ENCODE measurements around the gene TFEB. TPM values are rescaled to one million over a fixed set of nuclear protein-coding genes. Genes with fewer than 3 reads are reported as not detected.

TFEB gene
- total and polyA plus RNA-seq, 2 of the 8 experiments (the other 6 are each of a cell fraction or from before 2014, with no cell fraction given), result 2.3 to 6.7 TPM

DNA sequence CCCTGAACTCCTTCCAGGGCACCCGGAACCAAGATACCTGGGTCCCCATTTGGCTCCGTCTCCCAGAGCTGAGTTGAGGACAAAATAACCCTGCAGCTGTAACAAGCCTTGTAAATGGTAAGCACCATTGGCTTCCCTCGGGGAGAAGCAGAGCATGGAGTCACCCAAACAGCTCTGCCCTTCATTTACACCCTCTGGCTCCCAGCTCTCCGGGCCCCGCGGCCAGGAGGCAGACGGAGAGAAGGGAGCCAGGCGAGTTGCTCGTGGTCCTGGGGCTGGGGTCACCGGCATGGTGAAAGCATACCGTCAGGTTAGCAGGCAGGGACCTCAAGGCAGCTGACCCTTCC, 2.1 kb downstream of the TFEB start:
- H3K9ac ChIP-seq (replicated peaks in 1 of 4; ENCODE audit: extremely low read depth in 1 of 4, low read depth in 3 of 4, low read length in 3 of 4), result no peak overlapping the region
- no peaks in the 10 kb centered on the region for H3K79me2 ChIP-seq (ENCODE audit: control insufficient read depth in 1 of 2, insufficient read depth in 2 of 2, low read length in 2 of 2)
- no peak overlapping the region for H4K91ac ChIP-seq (replicated peaks; ENCODE audit: insufficient read length, low read length)
- no peak overlapping the region for H2AK5ac ChIP-seq (ENCODE audit: low read depth, low read length)
- H3K27me3 ChIP-seq (replicated peaks in 1 of 4; ENCODE audit: control insufficient read depth in 3 of 4, extremely low read depth in 1 of 4, insufficient read depth in 3 of 4, low read length in 3 of 4), result peaks cover 0 to 8% (median 5%) of the 10 kb centered on the region in 4 experiments; a peak in 3 of 7 replicates
- H4K20me1 ChIP-seq (replicated peaks in 1 of 2; ENCODE audit: control insufficient read depth in 1 of 2, insufficient read depth in 2 of 2, low read length in 2 of 2), result peaks cover 0 to 2% of the 10 kb centered on the region in 2 experiments
- H3K23ac ChIP-seq (ENCODE audit: insufficient read length), result no peak overlapping the region
- no peak overlapping the region; the same call in 1 of the 2 replicates for H2AFZ ChIP-seq (ENCODE audit: low read length)
- DNase-seq (ENCODE audit: low read depth in 1 of 2, low spot score in 2 of 2) (no peak), FAIRE-seq (no peak)
- ChIA-PET POLR2A (ENCODE audit: partially characterized antibody) (interaction anchor here (0.9 to 1.6 kb wide), 4 partner anchors 9 to 55 kb away, joined by 3 to 5 read pairs (median 3); no protein-coding TSS in a partner anchor), CTCF (ENCODE audit: partially characterized antibody) (interaction anchor here (0.6 to 5.3 kb wide), 20 partner anchors 10 to 399 kb away, joined by 3 to 37 read pairs (median 5); partner anchors contain the start of gene TOMM6)
- H4K5ac ChIP-seq (ENCODE audit: insufficient read length, low read depth, low read length), result no peak overlapping the region
- H3K27ac ChIP-seq (ENCODE audit: low read depth, low read length), result no peak overlapping the region
- no peak overlapping the region; the same call in 1 of the 2 replicates for H2BK12ac ChIP-seq (ENCODE audit: low read depth, low read length)
- peak overlapping the region; percentile 60 to 74 (median 68); a peak in 7 of 8 replicates for H3K4me3 ChIP-seq (ENCODE audit: extremely low read depth in 1 of 4, insufficient read depth in 2 of 4, low read depth in 3 of 4, low read length in 4 of 4)
- H3K9me3 ChIP-seq (ENCODE audit: insufficient read depth in 2 of 2, low read depth in 1 of 2, low read length in 1 of 2), result no peaks in the 10 kb centered on the region
- H2BK120ac ChIP-seq (replicated peaks; ENCODE audit: low read depth, low read length), result no peak overlapping the region
- no peak overlapping the region; the same call in 1 of the 2 replicates for H2BK15ac ChIP-seq (ENCODE audit: low read length)
- H4K8ac ChIP-seq (ENCODE audit: extremely low read depth, insufficient read depth, low read length), result no peak overlapping the region; the same call in 1 of the 2 replicates
- 0 out of 2 replicates have a peak overlapping the region, but pooled peaks have one; percentile 45 for H2BK5ac ChIP-seq (ENCODE audit: low read depth, low read length)
- H3K4me1 ChIP-seq (replicated peaks in 1 of 4; ENCODE audit: control insufficient read depth in 3 of 4, insufficient read depth in 4 of 4, low read length in 3 of 4), result peaks cover 12 to 39% (median 25%) of the 10 kb centered on the region in 4 experiments
- no peak overlapping the region for H3K4ac ChIP-seq (replicated peaks; ENCODE audit: insufficient read length, low read depth, low read length)
- no peak overlapping the region for H3K56ac ChIP-seq (replicated peaks; ENCODE audit: insufficient read length, low read depth, low read length)
- TF ChIP-seq KDM4A (IDR thresholded peaks at IDR 0.05; ENCODE audit: low read depth, low read length, severe bottlenecking), result peak; percentile 20
- TF ChIP-seq POLR2A (IDR thresholded peaks at IDR 0.05; ENCODE audit: control extremely low read depth in 1 of 2, low read depth in 2 of 2, low read length in 2 of 2), result no peak
- TF ChIP-seq SP2 (IDR thresholded peaks at IDR 0.05; ENCODE audit: low read length), result no peak
- no peak overlapping the region for H3K14ac ChIP-seq (ENCODE audit: insufficient read length)
- no peak overlapping the region for H2BK20ac ChIP-seq (ENCODE audit: low read length)
- H3K36me3 ChIP-seq (ENCODE audit: control insufficient read depth in 2 of 4, insufficient read depth in 4 of 4, low read length in 3 of 4), result no peaks in the 10 kb centered on the region
- H3K23me2 ChIP-seq (ENCODE audit: low read depth, low read length), result peaks cover 9% of the 10 kb centered on the region; the same call in 1 of the 2 replicates
- 20% methylated on average over 9 of the region's 11 CpGs; no CpG with 5 or more reads in 1 of the 2 experiments for WGBS, 2 experiments (ENCODE audit: extremely low coverage in 1 of 2, insufficient coverage in 1 of 2, insufficient read length in 1 of 2, insufficient replicate concordance in 2 of 2, low coverage in 1 of 2, low lambda C conversion rate in 2 of 2, missing lambda C conversion rate in 1 of 2)
- peak overlapping the region; percentile 71 to 93 for H3K4me2 ChIP-seq (ENCODE audit: insufficient read depth in 1 of 2, low read depth in 2 of 2, low read length in 2 of 2)
- H3K18ac ChIP-seq (ENCODE audit: extremely low read depth, low read length), result peak overlapping the region; percentile 17; the same call in 1 of the 2 replicates
- H3K79me1 ChIP-seq (ENCODE audit: low read depth, low read length), result no peaks in the 10 kb centered on the region
